AG08395 (cell line): Measurements from ENCODE around the gene SPECC1L.
"Not testable (repeated sequence)": the region's sequence is repeated elsewhere in the genome, so short reads cannot be mapped to it uniquely, and the experiment has no call there.

Experiments used
- DNase-seq: peaks from one replicate; pipeline ENCODE4 v3.0.0; 2012; ENCODE audit warnings: mixed read lengths, low spot score

SPECC1L gene

GRCh38 chr22:24270556-24271385 lies at the start of gene SPECC1L:
Gene SPECC1L, plus strand, starts transcription at chr22:24270831. Its CDS starts 31,401 bp downstream, at chr22:24302232.
- DNase-seq = peak; percentile 99

DNA sequence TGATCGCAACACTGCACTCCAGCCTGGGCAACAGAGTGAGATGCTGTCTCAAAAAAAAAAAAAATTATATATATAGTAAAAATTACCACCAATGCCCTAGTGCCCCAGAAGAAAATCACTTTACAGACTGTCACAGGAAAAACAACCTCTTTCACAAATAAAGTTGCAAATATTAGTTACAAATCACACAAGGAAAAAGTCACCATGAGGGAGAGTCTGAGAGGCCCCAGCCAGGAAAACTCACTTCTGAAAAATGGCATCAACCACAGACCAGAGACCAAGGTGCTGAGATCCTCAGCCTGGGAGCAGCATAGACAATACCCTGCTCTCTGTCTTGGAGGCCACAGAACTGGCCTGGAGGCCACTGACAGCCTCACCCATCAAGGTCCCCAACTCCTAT lies 46.2 kb upstream of the SPECC1L start:
- no peak for DNase-seq

GRCh38 chr22:24225044-24225601 lies 45.5 kb upstream of the SPECC1L start:
- no peak for DNase-seq

DNA sequence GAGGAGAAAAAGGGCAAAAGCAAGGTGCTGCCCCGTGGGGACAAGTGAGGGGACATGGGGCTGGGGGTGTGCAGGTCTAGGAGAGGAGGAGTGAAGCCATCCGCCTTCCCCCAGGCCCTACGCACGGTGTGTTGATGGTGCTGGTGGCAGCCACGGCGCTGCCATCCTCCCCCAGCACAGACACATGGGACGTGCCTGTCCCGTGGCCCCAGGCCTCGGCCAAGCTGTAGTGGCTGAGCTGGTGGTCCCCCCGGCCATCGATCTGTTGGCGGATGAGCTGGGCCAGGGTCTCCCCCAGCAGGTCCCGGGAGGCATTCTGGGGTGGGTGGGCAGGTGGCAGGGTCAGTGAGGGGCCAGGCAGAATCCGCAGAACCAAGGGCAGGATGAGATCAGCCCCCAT lies 44.7 kb upstream of the SPECC1L start:
- no peak for DNase-seq

DNA sequence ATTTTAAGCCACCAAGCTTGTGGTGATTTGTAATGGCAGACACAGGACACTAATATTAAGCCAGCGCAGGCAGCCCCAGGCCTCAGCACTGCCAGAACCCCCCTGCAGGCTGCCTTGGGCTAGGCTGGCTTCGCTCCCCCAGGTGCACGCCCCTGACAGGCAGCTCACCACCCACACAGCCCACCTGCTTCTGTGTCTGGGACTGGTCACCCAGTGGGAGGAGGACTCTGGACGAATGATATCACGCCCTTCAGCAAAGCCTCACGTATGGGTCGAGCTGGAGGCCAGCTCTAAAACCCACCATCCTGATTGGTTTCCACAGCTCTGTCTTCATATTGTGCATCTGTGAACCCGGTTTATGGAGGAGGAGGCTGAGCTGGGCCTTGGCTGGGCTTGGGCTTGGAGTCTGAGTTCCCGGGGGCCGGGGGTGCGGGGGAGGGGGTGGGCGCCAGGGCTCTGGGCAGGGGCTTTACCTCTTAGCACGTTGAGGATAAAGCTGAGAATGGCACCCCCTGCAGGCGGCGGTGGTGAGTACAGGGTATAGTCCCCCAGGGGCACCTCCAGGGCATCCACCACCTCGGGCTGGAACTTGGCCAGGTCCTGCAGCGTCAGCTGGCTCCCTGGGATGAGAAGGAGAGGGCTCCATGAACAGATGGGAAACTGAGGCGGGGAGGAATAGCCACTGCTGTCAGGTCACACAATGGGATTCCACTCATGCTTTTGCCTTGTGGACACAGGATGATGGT lies 39.5 kb upstream of the SPECC1L start:
- no peak for DNase-seq

GRCh38 chr22:24231706-24232105 lies 38.9 kb upstream of the SPECC1L start:
- no peak for DNase-seq

GRCh38 chr22:24232124-24232523 lies 38.5 kb upstream of the SPECC1L start:
- DNase-seq = no peak

GRCh38 chr22:24232725-24233124 lies 37.9 kb upstream of the SPECC1L start:
- DNase-seq = no peak

DNA sequence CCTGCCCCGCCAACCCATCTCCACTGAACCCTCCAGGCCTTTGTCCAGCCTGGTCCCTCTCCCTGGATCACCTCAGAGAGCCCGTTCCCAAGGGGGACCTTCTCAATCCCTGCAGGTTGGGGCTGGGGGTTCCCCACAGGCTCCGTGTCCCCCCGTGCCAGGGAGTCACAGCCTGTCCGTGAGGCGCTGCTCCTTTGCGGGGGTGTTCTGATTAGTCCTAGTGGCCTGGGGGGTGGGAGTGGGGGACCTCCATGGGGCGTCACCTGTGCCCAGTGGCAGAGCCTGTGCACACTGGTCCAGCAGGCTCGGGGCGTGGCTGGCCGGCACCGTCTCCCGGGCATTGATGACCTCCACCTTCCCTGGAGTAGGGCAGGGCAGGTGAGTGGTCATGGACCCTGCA lies 37.4 kb upstream of the SPECC1L start:
- no peak for DNase-seq

- DNase-seq = no peak
These were observed 36.8 kb upstream of the SPECC1L start for GRCh38 chr22:24233816-24234215.

DNA sequence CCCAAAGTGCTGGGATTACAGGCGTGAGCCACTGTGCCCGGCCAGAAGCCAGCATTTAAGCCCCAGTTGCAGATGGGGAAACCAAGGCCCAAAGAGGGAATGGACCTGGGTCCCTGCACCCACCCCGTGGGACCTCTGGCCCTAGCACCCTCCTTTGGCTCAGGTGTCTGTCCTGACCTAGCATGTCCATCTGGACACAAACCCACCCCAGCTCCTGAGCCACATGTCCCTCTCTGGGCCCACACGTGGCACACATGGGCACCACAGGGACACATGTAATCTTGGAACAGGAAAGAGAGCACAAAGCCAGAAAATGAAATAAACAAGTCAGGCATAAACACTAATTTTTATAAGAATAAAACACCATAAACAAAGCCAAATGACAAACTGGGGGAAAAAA lies 35.3 kb upstream of the SPECC1L start:
- DNase-seq = no peak

DNA sequence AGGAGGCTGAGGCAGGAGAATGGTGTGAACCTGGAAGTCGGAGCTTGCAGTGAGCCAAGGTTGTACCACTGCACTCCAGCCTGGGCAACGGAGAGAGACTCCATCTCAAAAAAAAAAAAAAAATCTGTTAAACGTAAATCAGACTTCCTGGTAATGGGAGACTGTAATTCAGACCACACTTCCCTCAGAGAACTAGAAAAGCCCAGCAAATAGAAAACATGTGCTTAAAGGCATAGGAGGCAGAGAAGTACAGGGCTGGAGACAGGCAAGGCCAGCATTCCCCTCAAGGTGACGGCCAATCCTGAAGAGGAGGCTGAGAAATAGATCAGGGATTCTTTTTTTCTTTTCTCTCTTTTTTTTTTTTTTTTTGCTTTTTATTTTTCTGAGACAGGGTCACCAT lies 34.0 kb upstream of the SPECC1L start:
- DNase-seq = no peak

DNA sequence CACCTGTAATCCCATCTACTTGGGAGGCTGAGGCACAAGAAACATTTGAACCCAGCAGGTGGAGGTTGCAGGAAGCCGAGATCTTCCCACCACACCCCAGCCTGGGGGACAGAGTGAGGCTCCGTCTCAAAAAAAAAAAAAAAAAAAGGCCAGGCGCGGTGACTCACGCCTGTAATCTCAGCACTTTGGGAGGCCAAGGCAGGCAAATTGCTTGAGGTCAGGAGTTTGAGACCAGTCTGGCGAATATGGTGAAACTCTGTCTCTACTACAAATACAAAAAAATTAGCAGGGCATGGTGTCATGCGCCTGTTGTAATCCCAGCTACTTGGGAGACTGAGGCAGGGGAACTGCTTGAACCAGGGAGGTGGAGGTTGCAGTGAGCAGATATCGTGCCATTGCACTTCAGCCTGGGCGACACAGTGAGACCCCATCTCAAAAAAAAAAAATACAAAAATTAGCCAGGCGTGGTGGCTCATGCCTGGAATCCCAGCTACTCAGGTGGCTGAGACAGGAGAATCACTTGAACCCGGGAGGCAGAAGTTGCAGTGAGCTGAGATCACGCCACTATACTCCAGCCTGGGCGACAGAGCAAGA lies 32.4 kb upstream of the SPECC1L start:
- DNase-seq = not testable (repeated sequence)

- no peak for DNase-seq
These were observed 30.2 kb upstream of the SPECC1L start for GRCh38 chr22:24240381-24240780.

GRCh38 chr22:24240985-24241692 lies 29.5 kb upstream of the SPECC1L start:
- not testable (repeated sequence) for DNase-seq

GRCh38 chr22:24243417-24243816 lies 27.2 kb upstream of the SPECC1L start:
- not testable (repeated sequence) for DNase-seq

DNA sequence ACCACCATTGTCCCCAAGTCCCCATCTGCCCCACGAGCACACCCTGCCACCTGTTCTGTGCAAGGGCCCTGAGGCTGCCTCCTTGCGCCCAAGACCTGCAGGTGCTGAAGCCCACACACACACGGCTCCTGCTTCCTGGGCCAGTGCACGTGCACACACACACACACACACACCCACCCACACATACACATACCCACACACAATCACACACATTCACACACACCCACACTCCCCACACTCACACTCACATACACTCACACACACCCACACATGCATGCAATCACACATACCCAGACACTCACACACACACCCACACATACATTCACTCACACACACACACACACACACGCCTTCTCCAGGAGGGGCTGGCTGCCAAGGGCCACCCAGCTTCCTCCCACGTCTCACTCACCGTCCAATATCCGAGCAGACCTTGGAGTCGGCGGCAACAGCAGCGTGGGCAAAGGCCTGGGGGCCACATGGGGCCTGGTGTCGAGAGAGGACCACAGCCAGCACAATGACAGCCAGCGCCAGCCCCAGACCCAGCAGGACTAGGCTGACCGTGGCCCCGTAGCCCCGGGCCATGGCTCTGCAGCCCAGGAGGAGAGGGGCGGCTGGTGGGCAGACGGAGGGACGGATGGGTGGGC lies 26.4 kb upstream of the SPECC1L start:
- no peak for DNase-seq

GRCh38 chr22:24245030-24245431 lies 25.6 kb upstream of the SPECC1L start, which contains the start of gene GGT5:
Gene GGT5, minus strand, starts transcription at chr22:24245082. Its CDS starts 357 bp downstream, at chr22:24244725.
- DNase-seq = not testable (repeated sequence)

- peak; percentile 5 for DNase-seq
These were observed 24.8 kb upstream of the SPECC1L start for GRCh38 chr22:24245584-24246561.

DNA sequence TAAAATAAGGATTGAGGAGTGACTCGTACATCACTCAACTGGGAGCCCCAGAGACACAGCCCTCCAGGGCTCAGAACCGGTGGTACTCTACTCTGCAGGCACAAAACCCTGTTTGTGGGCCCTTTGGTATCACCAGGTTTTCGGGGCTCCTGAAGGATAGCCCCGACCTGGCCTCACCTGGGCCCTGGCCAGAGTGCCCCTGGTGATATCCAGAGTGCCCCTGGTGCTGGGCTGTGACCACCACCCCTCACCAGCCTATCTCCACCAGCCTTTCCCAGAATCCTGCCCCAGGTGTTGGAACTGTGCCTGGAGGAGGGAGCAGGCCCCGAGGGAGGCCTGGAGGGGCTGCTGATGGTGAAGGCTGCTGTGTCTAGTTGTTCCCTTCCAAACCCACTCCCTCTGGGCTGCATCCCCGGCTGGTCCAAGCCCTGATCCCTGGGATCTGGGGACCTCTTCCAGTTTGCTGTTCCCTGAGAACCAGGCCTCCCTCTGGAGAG lies 23.6 kb upstream of the SPECC1L start:
- DNase-seq = no peak
